IMR-90 (cell line): ENCODE results near the gene KDM4B. TPM values are rescaled to one million over a fixed set of nuclear protein-coding genes. Genes with fewer than 3 reads are reported as not detected.

ENCODE experiments used
- ATAC-seq: fragments of 200-7000 bp; cut with Tn5 transposase; 2 replicates; pipeline ENCODE4 v1.9.1; 2020; ENCODE audit warnings: low read depth, mild to moderate bottlenecking, moderate library complexity
- BruUV-seq: library from RNA; stranded (reverse); fragments of 400-500 nt; replicated peaks from 2 replicates; lab custom pipeline; 2021; lab: Mats Ljungman, UMichigan
- CTCF ChIA-PET: fragments of 300-600 bp; formaldehyde crosslinking; extraction: SDS; loops from one replicate; lab custom pipeline; 2021; ENCODE audit warnings: antibody characterized with exemption; lab: Yijun Ruan, JAX
- POLR2A ChIA-PET: fragments of 300-600 bp; sonication (Branson Sonifier 250); formaldehyde crosslinking; loops from one replicate; lab custom pipeline; 2022; ENCODE audit warnings: antibody characterized with exemption; ENCODE audit not compliant: unreplicated experiment; lab: Charles Lee
- DNase-seq: peaks from one replicate; pipeline ENCODE4 v3.0.0; 2013
- H2AFZ ChIP-seq: replicated peaks from 2 replicates; pipeline ENCODE3; 2013; ENCODE audit warnings: low read length, mild to moderate bottlenecking; ENCODE audit not compliant: poor library complexity
- H2AK5ac ChIP-seq: 2 replicates; pipeline ENCODE4 v1.6.1; 2013; ENCODE audit warnings: low read depth, low read length, inconsistent platforms
- H2AK9ac ChIP-seq: replicated peaks from 2 replicates; pipeline ENCODE3; 2013; ENCODE audit warnings: mild to moderate bottlenecking, low read depth, low read length, moderate library complexity; ENCODE audit not compliant: poor library complexity
- H2BK120ac ChIP-seq: 2 replicates; pipeline ENCODE4 v1.6.1; 2013; ENCODE audit warnings: low read depth, low read length, inconsistent platforms
- H2BK15ac ChIP-seq: 3 replicates; pipeline ENCODE4 v1.6.1; 2013; ENCODE audit warnings: low read depth, low read length, inconsistent platforms
- H2BK20ac ChIP-seq: 2 replicates; pipeline ENCODE4 v1.6.1; 2013; ENCODE audit warnings: low read depth, mild to moderate bottlenecking, inconsistent platforms, low read length, moderate library complexity
- H2BK5ac ChIP-seq: 2 replicates; pipeline ENCODE4 v1.6.1; 2013; ENCODE audit warnings: mild to moderate bottlenecking, low read depth, low read length, inconsistent platforms; ENCODE audit not compliant: poor library complexity, severe bottlenecking
- H3K14ac ChIP-seq: replicated peaks from 2 replicates; pipeline ENCODE4 v1.6.1; 2013; ENCODE audit warnings: low read depth, low read length, inconsistent platforms
- H3K18ac ChIP-seq: 2 replicates; pipeline ENCODE4 v1.6.1; 2013; ENCODE audit warnings: low read depth, low read length, control low read depth
- H3K23ac ChIP-seq: 2 replicates; pipeline ENCODE4 v1.6.1; 2013; ENCODE audit warnings: low read depth, low read length, inconsistent platforms
- H3K27ac ChIP-seq: 2 replicates; pipeline ENCODE4 v1.5.1; 2013; ENCODE audit warnings: mild to moderate bottlenecking, control low read depth, low read length; ENCODE audit not compliant: insufficient read depth
- H3K27me3 ChIP-seq: 2 replicates; pipeline ENCODE4 v1.6.1; 2013; ENCODE audit warnings: low read length; ENCODE audit not compliant: control insufficient read depth, insufficient read depth
- H3K36me3 ChIP-seq: 2 replicates; pipeline ENCODE4 v1.6.1; 2013; ENCODE audit warnings: low read length, mixed read lengths; ENCODE audit not compliant: control insufficient read depth, insufficient read depth
- H3K4ac ChIP-seq: 2 replicates; pipeline ENCODE4 v1.6.1; 2013; ENCODE audit warnings: low read depth, low read length, inconsistent platforms
- H3K4me1 ChIP-seq: 2 replicates; pipeline ENCODE4 v1.6.1; 2013; ENCODE audit warnings: low read length, mixed read lengths; ENCODE audit not compliant: control insufficient read depth, insufficient read depth
- H3K4me2 ChIP-seq: 2 replicates; pipeline ENCODE4 v1.6.1; 2013; ENCODE audit warnings: low read depth, mild to moderate bottlenecking, control low read depth, low read length, moderate library complexity
- H3K4me3 ChIP-seq: 2 replicates; pipeline ENCODE4 v1.5.1; 2013; ENCODE audit warnings: low read depth, mild to moderate bottlenecking, control low read depth, low read length, moderate library complexity; ENCODE audit not compliant: insufficient read depth
- H3K56ac ChIP-seq: 2 replicates; pipeline ENCODE4 v1.6.1; 2013; ENCODE audit warnings: low read length, inconsistent platforms; ENCODE audit not compliant: insufficient read depth; ENCODE audit errors: extremely low read depth
- H3K79me1 ChIP-seq, 2 experiments: 2 replicates each; pipeline ENCODE4 v1.6.1; 2013; ENCODE audit warnings: low read length in 2 of 2, inconsistent platforms in 1 of 2, low read depth in 1 of 2
- H3K9ac ChIP-seq: 2 replicates; pipeline ENCODE4 v1.6.1; 2013; ENCODE audit warnings: low read depth, low read length, control low read depth
- H3K9me1 ChIP-seq: 2 replicates; pipeline ENCODE4 v1.6.1; 2013; ENCODE audit warnings: low read length, inconsistent platforms; ENCODE audit not compliant: insufficient read depth
- H3K9me3 ChIP-seq: 2 replicates; pipeline ENCODE4 v1.6.1; 2013; ENCODE audit warnings: low read length; ENCODE audit not compliant: control insufficient read depth, insufficient read depth
- H4K20me1 ChIP-seq: 2 replicates; pipeline ENCODE4 v1.6.1; 2013; ENCODE audit warnings: low read length, inconsistent platforms; ENCODE audit not compliant: insufficient read depth
- H4K5ac ChIP-seq: 2 replicates; pipeline ENCODE4 v1.6.1; 2013; ENCODE audit warnings: mild to moderate bottlenecking, low read depth, low read length, control low read depth
- H4K8ac ChIP-seq, 2 experiments: 2 replicates each; pipeline ENCODE4 v1.6.1; 2013; ENCODE audit warnings: low read depth in 2 of 2, low read length in 2 of 2, control low read depth in 1 of 2, inconsistent platforms in 1 of 2
- H4K91ac ChIP-seq: 2 replicates; pipeline ENCODE4 v1.6.1; 2013; ENCODE audit warnings: low read depth, low read length, inconsistent platforms; ENCODE audit not compliant: insufficient read depth
- BHLHE40 ChIP-seq: fragments of 150-350 bp; IDR thresholded peaks from 2 replicates; pipeline ENCODE4 v1.6.1; 2016; ENCODE audit warnings: mild to moderate bottlenecking, low read depth, low read length
- CHD1 ChIP-seq: IDR thresholded peaks from 2 replicates; pipeline ENCODE4 v1.6.1; 2012; ENCODE audit warnings: low read depth, low read length, improper control_type of control experiment
- MAFK ChIP-seq: IDR thresholded peaks from 2 replicates; pipeline ENCODE4 v1.6.1; 2012; ENCODE audit warnings: low read depth, low read length, improper control_type of control experiment
- MAZ ChIP-seq: IDR thresholded peaks from 2 replicates; pipeline ENCODE4 v1.6.1; 2012; ENCODE audit warnings: low read depth, mild to moderate bottlenecking, low read length, improper control_type of control experiment, moderate library complexity, borderline replicate concordance
- MXI1 ChIP-seq: IDR thresholded peaks from 2 replicates; pipeline ENCODE4 v1.6.1; 2012; ENCODE audit warnings: low read depth, mild to moderate bottlenecking, low read length, moderate library complexity, borderline replicate concordance
- POLR2A ChIP-seq: IDR thresholded peaks from 2 replicates; pipeline ENCODE4 v1.6.1; 2012; ENCODE audit warnings: mild to moderate bottlenecking, low read depth, low read length
- WGBS, 2 experiments: methylation state at CpG; one replicate each; pipeline versions ENCODE4 v1.1.5 to v1.1.7; 2013; ENCODE audit warnings: missing lambda C conversion rate in 2 of 2; ENCODE audit not compliant: insufficient read length in 1 of 2; ENCODE audit errors: extremely low coverage in 2 of 2; 5-methylcytosine and 5-hydroxymethylcytosine counted together
- dilution Hi-C: fragments of 300-500 bp; cut with HindIII; formaldehyde crosslinking; loops from one replicate; pipeline ENCODE4 v1.14.3; 2018; ENCODE audit warnings: low sequenced_read_pairs; ENCODE audit not compliant: unreplicated experiment
- in situ Hi-C: fragments of 300-500 bp; cut with MboI; formaldehyde crosslinking; loops from 3 replicates; pipeline ENCODE4 v1.14.3; 2019; ENCODE audit warnings: low sequenced_read_pairs, inconsistent platforms, mixed read lengths
- intact Hi-C: fragments of 100-400 bp; cut with micrococcal nuclease; formaldehyde crosslinking; loops from 2 replicates; pipeline ENCODE4 v1.10.0; 2022
- polyA plus RNA-seq, 3 experiments: library from polyadenylated mRNA; depleted of rRNA; stranded (reverse); fragments of >200 nt; gene quantifications; 2 replicates each; pipeline ENCODE4 v1.2.3, GENCODE V29; 2012; ENCODE audit warnings: low replicate concordance in 1 of 3
- total RNA-seq: library from RNA; depleted of rRNA; stranded (reverse); fragments of >200 nt; gene quantifications from 2 replicates; pipeline ENCODE4 v1.2.3, GENCODE V29; 2012

KDM4B gene
- total and polyA plus RNA-seq, 2 of the 4 experiments (the other 2 are of a cell fraction) = 5.0 to 17.9 TPM

DNA sequence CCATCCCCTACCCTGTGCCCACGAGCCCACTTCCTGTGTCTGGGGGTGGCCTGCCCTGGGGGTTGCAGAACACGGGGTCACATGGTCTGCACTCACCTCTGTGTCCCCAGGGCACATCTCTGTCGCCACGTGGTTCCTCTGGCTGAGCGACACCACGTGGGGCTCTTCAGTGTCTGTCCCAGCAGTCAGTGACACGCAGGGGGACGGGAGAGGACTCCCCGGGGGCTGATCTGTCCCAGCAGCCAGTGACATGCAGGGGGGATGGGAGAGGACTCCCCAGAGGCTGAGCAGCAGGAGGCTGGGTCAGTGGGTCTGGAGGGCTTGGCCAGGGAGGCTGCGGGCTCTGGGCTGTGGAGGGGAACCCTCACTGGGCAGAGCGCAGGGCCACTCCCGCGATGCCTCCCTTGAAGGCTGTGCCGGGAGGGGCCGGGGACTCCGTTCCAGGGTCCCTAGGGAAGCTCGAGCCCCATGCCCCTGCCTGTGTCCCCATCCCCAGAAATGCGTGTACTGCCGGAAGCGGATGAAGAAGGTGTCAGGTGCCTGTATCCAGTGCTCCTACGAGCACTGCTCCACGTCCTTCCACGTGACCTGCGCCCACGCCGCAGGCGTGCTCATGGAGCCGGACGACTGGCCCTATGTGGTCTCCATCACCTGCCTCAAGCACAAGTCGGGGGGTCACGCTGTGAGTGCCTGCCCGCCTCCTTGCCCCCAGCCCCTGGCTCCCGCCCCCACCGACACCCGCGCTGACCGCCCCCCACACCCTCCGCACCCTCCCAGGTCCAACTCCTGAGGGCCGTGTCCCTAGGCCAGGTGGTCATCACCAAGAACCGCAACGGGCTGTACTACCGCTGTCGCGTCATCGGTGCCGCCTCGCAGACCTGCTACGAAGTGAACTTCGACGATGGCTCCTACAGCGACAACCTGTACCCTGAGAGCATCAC is 174.8 kb downstream of the KDM4B start:
- in situ Hi-C loops = no loop called here

More for the DNA sequence above, 174.8 kb downstream of the KDM4B start:
- dilution Hi-C loops = no loop called here
- H2BK15ac ChIP-seq = no peak overlapping the region
- no peak overlapping the region for H2AFZ ChIP-seq
- intact Hi-C loops = no loop called here
- H3K27me3 ChIP-seq = no peaks in the 10 kb centered on the region
- H3K14ac ChIP-seq = no peak overlapping the region
- peaks cover 68% of the 10 kb centered on the region for H3K36me3 ChIP-seq
- no peak overlapping the region for H4K91ac ChIP-seq
- no peak overlapping the region for H2AK9ac ChIP-seq
- H3K18ac ChIP-seq = no peak overlapping the region
- H3K4me1 ChIP-seq = no peaks in the 10 kb centered on the region
- H2BK5ac ChIP-seq = no peak overlapping the region
- ChIA-PET CTCF (no interaction called here), POLR2A (no interaction called here)
- 91% methylated on average over 20 of the region's 51 CpGs; no CpG with 5 or more reads in 1 of the 2 experiments for WGBS, 2 experiments
- no peak overlapping the region for H2BK120ac ChIP-seq
- peaks cover 9 to 17% of the 10 kb centered on the region in 2 experiments; a peak in 2 of 4 replicates for H3K79me1 ChIP-seq
- no peak overlapping the region for H3K27ac ChIP-seq
- DNase-seq (no peak), ATAC-seq (no peak)
- no peak overlapping the region for H3K9ac ChIP-seq
- no peaks in the 10 kb centered on the region; the same call in 1 of the 2 replicates for H3K9me1 ChIP-seq
- no peak overlapping the region for H4K5ac ChIP-seq
- no peak overlapping the region for H3K4ac ChIP-seq
- no peak overlapping the region for H3K56ac ChIP-seq
- no peak overlapping the region for H3K4me2 ChIP-seq
- no peak overlapping the region for H3K23ac ChIP-seq
- H2AK5ac ChIP-seq = no peak overlapping the region
- TF ChIP-seq MAZ (no peak), BHLHE40 (no peak), CHD1 (no peak), MXI1 (no peak), POLR2A (no peak), MAFK (no peak)
- no peak overlapping the region for H4K8ac ChIP-seq
- no peak overlapping the region for H3K4me3 ChIP-seq
- no TSS peak for BruUV-seq
- H4K20me1 ChIP-seq = peaks cover 28% of the 10 kb centered on the region
- H2BK20ac ChIP-seq = no peak overlapping the region
- no peaks in the 10 kb centered on the region for H3K9me3 ChIP-seq
